Endometrial microvascular endothelial cells (primary cell): ENCODE data around the gene CDH22. TPM values are rescaled to one million over a fixed set of nuclear protein-coding genes. Genes with fewer than 3 reads are reported as not detected.

Source experiments
- in situ Hi-C: cut with HindIII; loops from 2 replicates; pipeline ENCODE4 v1.10.0; 2017; ENCODE audit warnings: low sequenced_read_pairs, low pct_unique_long_range_greater_than_20kb; ENCODE audit errors: inconsistent ontology term
- total RNA-seq: library from RNA; depleted of rRNA; stranded (reverse); fragments of >200 nt; gene quantifications from one replicate; pipeline ENCODE4 v1.2.3, GENCODE V29; 2015; ENCODE audit errors: inconsistent ontology term

Gene CDH22
- total RNA-seq, 1 donor from 2014 or later: not detected

DNA sequence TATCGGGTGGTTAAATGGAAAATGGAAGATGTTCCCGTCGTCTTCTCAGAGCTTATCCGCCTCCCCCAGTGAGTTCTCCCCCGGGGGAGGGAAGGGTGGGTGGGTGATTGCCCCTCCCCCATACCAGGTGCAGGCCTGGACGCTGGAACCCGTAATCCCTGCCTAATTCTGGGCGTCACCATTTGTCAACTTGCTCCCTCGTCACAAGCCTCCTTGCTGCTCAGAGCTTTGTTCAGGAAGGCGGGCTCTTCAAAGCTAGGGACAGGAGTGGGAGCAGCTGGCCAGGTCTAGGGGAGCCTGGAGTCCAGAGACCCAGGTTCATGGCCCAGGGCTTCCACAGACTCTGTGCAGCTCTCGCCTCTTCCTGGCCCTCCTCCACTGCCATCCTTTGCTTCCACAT lies 25.6 kb downstream of the CDH22 start:
- in situ Hi-C loops: no loop called here

DNA sequence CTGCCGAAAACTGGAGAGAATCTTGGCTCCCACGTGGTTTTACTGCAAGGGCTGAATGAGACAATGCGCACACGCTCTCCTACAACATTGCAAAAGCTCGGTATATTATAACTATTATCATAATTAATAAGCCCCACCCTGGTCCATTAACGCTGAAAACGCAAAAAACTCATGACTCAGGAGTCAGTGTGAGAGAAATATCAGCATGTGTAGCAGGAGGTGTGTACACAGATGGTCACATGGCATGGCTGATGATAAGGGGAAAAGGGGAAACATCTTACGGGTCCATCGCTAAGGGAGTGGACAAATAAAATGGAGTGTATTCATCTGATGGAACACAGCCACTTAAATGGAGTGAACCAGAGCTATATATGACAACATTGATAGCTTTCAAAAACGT lies 29.2 kb downstream of the CDH22 start:
- in situ Hi-C loops: no loop called here

DNA sequence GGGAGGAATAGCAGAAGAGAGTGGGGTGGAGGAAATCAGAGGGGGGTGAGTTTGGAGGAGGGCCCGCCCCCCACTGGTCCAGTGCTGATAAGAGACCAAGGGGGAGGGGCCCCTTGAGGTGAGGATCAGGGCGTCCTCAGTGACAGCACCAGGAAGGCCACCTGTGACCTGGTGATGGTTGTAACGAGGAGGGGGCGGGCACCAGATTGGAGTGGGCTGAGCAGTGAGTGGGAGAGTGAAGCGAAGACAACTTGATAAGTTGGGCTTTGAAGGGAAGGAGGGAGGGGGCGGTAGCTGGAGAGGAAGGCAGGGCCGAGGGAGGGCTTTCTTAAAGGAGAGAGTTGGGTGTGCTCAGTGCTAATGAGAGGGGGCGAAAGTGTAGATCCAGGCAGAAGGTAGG lies 30.7 kb downstream of the CDH22 start:
- in situ Hi-C loops: no loop called here

DNA sequence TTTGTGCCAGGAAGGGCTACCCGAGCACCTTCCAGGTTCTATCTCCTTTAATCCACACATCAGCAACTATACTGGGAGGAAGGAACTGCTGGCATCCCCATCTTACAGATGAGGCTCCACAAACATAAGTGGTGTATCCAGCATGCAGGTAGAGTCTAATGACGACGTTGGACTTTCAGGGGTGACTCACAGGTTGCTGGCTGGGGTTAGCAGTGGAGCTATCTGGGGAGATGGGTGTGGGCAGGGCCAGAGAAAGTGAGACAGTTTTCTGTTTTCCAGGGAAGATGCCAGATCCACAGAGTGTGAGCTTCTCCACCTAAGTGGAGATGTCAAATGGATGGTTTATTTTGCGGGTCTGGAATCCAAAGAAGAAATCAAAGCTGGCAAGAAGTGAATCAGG lies 31.8 kb downstream of the CDH22 start:
- in situ Hi-C loops: no loop called here

DNA sequence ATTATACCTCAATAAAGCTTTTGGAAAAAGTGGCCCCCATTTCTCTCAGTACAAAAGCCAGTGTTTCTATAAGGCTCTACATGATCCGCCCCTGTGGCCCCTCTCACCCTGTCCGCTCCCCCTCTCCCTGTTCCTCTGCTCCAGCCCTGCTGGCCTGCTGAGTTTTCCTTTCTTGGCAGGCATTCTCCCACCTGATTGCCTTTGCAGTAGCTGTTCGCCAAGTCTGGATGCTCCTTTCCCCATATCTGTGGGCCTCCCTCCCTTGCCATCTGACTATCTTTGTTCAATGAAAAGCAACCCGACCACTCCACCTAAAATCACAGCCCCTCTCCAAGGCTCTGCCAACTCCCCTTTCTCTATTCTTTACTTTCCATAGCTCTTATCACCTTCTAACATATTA lies 33.2 kb downstream of the CDH22 start:
- in situ Hi-C loops: no loop called here

DNA sequence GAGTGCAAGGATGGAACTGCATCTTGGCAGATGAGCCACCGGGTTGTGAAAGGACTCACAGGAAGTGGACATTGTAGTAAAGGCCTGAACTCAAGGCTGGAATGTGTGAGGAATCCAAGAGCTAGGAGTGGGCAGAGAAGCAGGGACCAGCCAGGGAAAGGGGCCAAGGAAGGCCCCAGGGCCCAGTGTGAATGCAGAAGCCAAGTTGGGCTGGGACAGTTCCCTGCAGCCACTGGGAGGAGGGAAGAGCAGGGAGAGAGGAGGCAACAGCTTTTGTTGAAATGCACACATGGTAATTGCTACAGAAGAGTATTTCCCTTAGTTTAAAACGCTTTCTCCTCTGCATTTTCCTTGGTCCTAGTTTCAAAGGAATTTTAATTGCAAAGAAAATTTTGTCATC lies 34.6 kb downstream of the CDH22 start:
- in situ Hi-C loops: no loop called here

DNA sequence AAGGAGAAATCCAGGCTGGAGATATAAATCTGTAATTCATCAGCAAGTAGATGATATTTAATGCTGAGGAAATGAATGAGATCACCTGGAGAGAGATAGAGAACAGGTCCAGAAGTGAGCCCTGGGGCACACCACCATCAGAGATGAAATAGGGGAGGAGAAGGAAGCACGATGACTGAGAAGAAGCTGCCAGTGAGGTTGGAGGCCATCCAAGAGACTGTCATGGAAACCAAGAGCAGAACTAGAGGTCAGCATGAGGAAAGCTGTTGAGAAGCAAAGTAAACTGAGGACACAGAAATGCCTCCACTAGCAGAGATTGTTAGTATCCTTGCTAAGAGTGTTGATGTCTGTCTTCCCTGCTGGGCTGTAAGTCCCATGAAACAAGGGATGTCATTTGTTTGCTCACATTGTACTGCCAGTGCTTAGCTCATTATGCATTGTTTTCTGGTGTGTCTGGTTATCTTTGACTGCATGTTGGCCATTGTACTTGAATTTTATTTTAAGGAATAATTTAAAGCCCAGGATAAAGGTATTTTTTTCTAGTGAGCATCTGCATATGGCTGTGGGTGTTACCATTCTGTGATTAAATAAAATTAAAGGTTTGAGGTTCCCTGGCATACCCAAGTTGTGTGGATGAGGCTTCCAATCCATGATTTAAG lies 35.8 kb downstream of the CDH22 start:
- in situ Hi-C loops: no loop called here

DNA sequence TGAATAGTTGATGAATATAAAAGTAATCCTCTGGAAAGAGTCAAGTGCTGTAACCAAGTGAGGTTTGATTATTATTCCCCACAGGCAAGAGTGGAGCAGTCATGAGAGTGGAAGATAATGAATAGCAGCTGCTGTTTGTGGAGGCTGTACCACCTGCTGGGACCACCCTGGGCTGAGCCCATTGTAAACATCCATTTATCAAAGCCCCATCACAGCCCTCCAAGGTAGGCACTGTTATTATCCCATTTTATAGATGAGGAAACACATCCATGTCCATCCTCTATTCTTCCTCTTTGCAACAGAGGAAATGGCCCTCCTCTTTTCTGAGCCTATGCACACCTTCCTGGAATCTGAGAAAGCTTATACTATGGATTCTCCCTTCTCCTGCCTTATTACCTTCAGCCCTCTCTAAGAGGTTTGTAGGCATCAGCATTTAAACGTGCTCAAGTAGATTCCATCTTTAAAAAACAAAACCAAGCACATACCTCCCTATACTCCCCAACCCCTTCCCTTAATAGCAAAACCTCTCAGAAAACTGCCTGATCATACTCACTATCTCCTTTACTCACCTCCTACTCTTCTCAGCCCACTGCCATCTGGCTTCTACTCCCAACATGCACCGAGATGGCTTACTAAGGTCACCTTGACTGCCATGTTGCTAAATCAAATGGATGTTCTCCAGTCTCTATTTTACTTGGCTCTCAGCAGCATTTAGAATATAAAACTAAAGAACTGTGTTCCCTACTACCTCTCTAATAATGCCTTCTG lies 37.1 kb downstream of the CDH22 start:
- in situ Hi-C loops: no loop called here

DNA sequence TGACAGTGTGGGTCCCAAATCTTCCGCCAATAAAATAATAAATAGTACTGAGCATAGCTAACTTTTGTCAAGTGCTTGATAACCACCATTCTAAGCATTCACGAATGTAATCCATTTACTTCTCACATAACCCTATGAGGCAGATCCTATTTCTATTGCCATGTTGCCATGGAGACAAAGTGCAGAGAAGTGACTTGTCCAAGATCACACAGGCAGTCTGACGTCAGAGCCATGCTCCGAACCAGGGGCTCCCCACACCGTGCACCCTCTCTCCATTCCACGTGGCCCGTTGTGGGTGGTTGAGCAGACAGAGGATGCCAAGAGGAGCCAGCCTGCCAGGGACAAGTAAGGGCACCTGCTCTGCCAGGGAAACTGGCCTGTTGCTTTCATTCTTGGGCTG lies 38.9 kb downstream of the CDH22 start:
- in situ Hi-C loops: no loop called here

DNA sequence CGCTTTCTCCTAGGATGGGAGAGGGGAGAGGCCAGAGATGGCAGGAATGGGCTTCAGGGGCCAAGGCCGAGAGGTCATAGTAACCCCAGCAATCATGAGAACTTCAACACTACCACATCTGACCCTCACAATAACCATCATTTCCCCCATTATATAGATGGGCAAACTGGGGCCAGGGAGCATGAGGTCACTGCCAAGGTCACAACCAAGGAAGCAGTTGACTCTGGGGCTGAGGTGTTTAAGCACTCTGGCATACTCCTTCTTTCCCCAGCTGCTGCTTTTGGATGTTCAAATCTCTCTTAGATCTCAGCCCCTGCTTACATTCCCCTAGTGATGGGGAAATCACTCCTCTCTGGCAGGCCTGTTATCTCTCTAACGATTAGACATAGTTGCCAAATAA lies 39.6 kb downstream of the CDH22 start:
- in situ Hi-C loops: no loop called here

DNA sequence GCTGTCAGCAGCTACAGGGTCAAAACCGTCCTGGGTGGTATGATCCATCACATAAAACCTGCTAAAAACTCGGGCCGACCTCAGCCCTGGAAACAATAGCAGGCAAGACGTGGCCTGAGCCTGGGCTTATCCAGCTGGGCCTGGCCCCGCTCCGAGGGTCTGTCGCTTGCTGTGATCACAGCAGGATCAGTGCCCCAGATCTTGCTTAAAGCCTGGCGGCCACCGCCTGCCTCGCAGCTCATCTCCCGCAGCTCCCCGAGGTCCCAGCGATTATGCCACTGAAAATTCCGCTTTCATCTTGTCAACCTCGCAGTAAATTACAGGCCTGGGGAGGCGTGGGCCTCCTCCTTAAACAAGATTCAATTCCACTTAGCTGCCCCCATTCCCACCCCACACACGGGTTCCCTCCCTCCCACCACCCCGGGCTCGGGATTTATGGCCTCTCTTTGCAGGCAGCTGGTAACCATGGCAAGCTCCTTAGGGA lies 40.1 kb downstream of the CDH22 start:
- in situ Hi-C loops: no loop called here

DNA sequence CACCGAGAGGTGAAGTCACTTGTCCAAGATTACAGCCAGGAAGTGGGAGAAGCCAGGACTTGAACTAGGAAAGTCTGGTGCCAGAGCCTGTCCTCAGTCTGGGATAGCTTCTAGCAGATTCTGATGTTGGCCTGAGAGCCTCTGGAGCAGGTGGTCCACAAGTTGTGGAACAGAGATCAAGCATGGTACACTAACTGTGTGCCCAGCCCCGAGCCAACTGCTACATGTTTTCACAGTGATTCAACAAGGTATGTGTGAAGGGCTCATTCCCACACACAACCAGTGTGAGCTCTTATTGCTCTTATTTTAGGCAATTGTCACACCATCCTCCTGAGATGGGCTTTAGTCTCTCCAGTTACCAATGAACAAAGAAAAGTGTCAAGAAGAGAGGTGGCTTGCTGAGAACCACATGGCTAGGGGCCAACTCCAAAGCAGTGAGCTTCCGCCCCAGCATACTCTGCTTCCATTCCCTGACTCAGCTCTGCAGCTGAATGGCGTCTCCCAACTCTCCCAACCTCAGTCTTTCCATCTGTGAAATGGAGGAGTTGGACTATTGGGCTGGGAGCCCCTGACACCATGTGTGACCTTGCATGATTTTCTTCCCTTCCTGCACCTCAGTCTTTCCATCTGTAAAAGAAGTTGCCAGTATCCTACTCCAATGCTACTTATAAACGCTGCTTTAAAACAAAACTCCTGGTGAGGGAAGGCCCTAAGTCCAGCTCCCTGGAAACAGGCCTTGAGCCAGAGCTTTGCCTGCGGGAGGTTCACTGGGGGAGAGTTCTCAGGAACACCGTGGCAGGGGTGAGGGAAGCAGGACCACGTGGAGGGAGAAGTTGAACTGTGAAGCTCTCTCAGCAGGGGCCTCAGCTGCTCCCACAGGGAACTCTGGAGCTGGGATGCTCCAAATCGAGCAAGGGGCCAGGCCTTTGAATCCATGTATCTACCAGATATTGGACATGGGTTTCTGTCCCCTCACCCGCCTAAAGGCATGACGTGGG lies 40.9 kb downstream of the CDH22 start:
- in situ Hi-C loops: no loop called here

DNA sequence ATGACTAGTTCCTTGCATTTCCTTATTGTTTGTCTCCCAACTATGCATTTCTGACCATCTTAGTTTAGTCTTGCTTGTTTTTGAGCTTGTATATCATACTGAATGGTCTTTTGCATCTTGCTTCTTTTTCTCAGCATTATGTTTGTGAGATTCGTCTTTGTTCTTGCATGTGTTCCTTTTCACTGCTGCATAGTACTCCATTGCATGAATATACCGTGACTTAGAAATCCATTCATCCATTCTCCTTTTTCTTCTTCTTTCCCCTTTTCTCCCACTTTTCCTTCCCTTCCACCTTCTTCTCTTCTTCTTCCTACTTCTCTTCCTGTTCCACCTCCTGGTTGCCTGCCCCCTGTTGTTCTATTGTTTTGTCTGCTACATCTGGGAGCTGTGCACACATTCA lies 42.8 kb downstream of the CDH22 start:
- in situ Hi-C loops: no loop called here

DNA sequence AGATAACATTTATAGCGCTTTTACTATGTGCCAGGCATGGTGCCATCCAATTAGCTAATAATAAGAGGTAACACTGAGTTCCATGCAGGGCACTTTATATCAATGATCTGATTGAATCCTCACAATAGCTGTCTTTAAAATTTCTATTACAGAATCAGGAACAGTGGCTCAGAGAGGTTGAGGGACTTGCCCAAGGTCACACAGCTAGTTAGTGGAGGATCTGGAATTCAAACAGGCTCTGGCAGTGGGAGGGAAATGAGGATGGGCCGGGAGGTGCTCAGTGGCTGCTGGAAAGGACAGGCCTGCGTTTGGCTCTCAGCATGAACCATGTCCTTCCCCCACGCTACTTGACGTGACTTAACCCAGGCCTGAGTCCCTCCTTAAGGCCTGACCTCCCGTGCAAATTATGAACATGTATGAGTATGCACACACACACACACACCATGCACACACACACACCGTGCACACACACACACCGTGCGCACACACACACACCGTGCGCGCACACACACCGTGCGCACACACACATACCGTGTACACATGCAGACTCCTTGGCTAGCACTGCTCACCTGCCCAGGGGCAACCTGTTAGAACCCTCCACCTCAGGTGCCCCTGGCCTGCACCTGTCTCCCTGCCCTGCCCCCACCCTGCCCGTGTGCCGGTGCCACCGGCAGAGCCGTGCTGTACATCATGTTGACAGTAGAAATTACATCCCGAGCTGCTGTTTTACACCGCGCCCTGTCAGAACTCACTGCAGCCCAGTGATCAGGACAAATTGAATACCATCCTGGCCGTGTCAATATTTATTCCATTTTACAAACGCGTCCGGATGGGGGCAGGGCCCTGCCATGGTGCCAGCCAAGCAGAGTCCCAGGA lies 43.7 kb downstream of the CDH22 start:
- in situ Hi-C loops: no loop called here

DNA sequence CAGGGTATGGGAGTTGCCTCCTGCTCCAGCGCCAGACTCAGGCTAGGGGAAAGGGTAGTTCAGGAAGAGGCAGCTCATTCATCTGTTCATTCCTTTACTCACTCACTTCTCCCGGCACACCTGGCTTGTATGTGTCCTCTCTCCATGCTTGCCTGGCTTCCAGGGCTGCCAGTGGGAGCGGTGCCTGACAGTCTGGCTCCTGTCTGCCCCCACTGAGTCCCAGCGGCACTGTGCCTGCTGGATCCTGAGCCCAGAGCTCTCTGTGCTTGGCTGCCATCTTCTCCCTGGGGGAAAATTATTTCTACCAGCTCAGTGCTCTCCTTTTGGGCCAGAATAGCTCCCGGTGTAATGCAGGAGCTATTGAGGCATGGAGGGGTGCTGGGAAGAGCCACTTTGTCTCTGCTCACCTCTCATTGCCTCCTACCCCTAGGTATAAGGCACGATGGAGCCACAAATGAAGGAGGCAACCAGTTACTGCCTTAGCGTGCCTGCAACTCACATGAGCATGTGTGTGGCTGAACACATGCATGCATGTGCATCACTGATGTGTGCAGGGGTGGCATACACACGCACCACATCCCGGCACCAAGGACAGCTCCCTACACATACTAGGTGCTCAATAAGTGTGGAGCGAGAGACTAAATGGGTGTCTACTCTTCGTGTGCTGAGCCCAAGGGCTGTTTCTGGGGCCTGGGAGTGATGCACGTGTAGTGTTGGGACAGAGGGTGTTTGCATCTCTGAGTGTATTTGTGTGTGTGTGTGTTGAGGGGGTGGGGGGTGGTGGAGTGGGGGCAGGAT lies 46.6 kb downstream of the CDH22 start:
- in situ Hi-C loops: no loop called here

DNA sequence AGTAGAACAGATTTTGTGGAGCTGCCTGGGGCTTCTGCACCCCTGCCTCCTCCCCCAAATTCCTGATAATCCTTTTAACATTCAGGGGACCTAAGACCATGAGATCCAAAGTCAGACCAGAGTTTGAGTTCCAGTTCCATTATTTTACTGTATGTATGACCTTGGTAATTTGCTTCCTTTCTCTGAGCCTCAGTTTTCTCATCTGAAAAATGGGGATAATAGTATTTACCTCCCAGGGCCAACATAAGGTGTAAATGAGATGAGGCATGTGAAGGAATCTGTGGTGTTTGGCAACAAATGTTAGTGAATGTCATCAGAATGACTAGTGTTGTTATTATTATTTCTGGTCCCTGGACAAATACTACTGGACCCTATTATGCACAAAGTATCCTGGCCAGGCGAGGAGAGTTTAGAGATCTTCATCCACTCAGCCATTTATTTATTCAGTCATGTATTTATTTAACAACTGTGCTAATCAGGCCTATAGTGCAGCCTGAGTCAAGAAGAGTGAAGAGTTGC lies 47.3 kb downstream of the CDH22 start:
- in situ Hi-C loops: no loop called here

DNA sequence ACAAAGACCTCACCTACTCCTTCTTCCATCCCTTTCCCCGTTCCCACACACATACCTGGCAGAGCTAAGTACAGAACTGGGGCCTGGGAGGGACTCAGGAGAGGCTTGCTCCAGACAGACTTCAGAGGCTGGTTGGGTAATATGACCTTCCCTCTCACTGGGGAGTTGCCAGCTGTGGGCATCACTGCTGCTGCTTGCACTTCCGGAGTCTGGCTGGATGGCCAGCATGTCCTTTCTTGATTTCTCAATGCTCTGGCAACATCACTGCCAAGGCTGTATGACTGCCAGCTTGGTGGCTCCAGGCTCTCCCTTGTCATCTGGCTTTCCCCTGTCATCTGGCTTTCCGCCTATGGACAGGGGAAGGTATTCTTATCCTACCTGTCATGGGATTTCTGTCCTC lies 47.8 kb downstream of the CDH22 start:
- in situ Hi-C loops: no loop called here
